ENCODE data around the gene IHH. TPM values are rescaled to one million over a fixed set of nuclear protein-coding genes. Genes with fewer than 3 reads are reported as not detected.

The IHH gene
- total RNA-seq, 1 donor, result under 0.01 TPM

- no peak for TF ChIP-seq CTCF (IDR thresholded peaks at IDR 0.05; ENCODE audit: extremely low read depth, low read depth, low read length)
- H2AFZ ChIP-seq (ENCODE audit: low read length), result no peak overlapping the region
- no peak overlapping the region for H3K27ac ChIP-seq (ENCODE audit: low read depth, low read length)
- no peaks in the 10 kb centered on the region for H3K36me3 ChIP-seq (ENCODE audit: insufficient read depth, low read length)
- H3K9me3 ChIP-seq (ENCODE audit: low read depth, low read length), result no peaks in the 10 kb centered on the region
- H3K4me1 ChIP-seq (ENCODE audit: insufficient read depth, low read length), result no peaks in the 10 kb centered on the region
- H3K4me2 ChIP-seq (ENCODE audit: insufficient read depth, low read length), result no peak overlapping the region
- peaks cover 29% of the 10 kb centered on the region for H3K27me3 ChIP-seq (ENCODE audit: insufficient read depth, low read length)
- no peak for DNase-seq (ENCODE audit: insufficient read length, low spot score, missing footprints)
- H4K20me1 ChIP-seq (ENCODE audit: insufficient read depth, low read length), result no peaks in the 10 kb centered on the region
- H3K4me3 ChIP-seq (ENCODE audit: insufficient read depth, low read length), result no peak overlapping the region
- H3K79me2 ChIP-seq (ENCODE audit: insufficient read depth, low read length), result no peaks in the 10 kb centered on the region
Observed at GRCh38 chr2:219065484-219065883, 4.8 kb upstream of the IHH start.

GRCh38 chr2:219062081-219062480 lies 1.4 kb upstream of the IHH start:
- no peak for TF ChIP-seq CTCF (IDR thresholded peaks at IDR 0.05; ENCODE audit: extremely low read depth, low read depth, low read length)
- Histone ChIP-seq H3K9me3 (ENCODE audit: low read depth, low read length) (no peaks in the 10 kb centered on the region), H3K4me3 (ENCODE audit: insufficient read depth, low read length) (no peak overlapping the region), H3K36me3 (ENCODE audit: insufficient read depth, low read length) (no peaks in the 10 kb centered on the region), H3K4me1 (ENCODE audit: insufficient read depth, low read length) (no peaks in the 10 kb centered on the region), H3K27me3 (ENCODE audit: insufficient read depth, low read length) (peaks cover 58% of the 10 kb centered on the region), H3K79me2 (ENCODE audit: insufficient read depth, low read length) (no peaks in the 10 kb centered on the region), H3K4me2 (ENCODE audit: insufficient read depth, low read length) (no peak overlapping the region), H3K27ac (ENCODE audit: low read depth, low read length) (no peak overlapping the region), H2AFZ (ENCODE audit: low read length) (no peak overlapping the region), H4K20me1 (ENCODE audit: insufficient read depth, low read length) (no peaks in the 10 kb centered on the region)
- DNase-seq (ENCODE audit: insufficient read length, low spot score, missing footprints), result no peak

GRCh38 chr2:219059725-219060682 lies 717 bp downstream of the IHH start:
- Histone ChIP-seq H3K4me1 (ENCODE audit: insufficient read depth, low read length) (no peaks in the 10 kb centered on the region), H3K79me2 (ENCODE audit: insufficient read depth, low read length) (no peaks in the 10 kb centered on the region), H3K4me2 (ENCODE audit: insufficient read depth, low read length) (no peak overlapping the region), H3K36me3 (ENCODE audit: insufficient read depth, low read length) (no peaks in the 10 kb centered on the region), H3K27ac (ENCODE audit: low read depth, low read length) (no peak overlapping the region), H4K20me1 (ENCODE audit: insufficient read depth, low read length) (no peaks in the 10 kb centered on the region), H2AFZ (ENCODE audit: low read length) (no peak overlapping the region), H3K27me3 (ENCODE audit: insufficient read depth, low read length) (peaks cover 75% of the 10 kb centered on the region), H3K4me3 (ENCODE audit: insufficient read depth, low read length) (no peak overlapping the region), H3K9me3 (ENCODE audit: low read depth, low read length) (no peaks in the 10 kb centered on the region)
- TF ChIP-seq CTCF (IDR thresholded peaks at IDR 0.05; ENCODE audit: extremely low read depth, low read depth, low read length), result no peak
- DNase-seq (ENCODE audit: insufficient read length, low spot score, missing footprints), result peak; percentile 89

GRCh38 chr2:219059375-219059724 lies 1.4 kb downstream of the IHH start:
- Histone ChIP-seq H4K20me1 (ENCODE audit: insufficient read depth, low read length) (no peaks in the 10 kb centered on the region), H3K36me3 (ENCODE audit: insufficient read depth, low read length) (no peaks in the 10 kb centered on the region), H3K27ac (ENCODE audit: low read depth, low read length) (no peak overlapping the region), H3K9me3 (ENCODE audit: low read depth, low read length) (no peaks in the 10 kb centered on the region), H3K4me1 (ENCODE audit: insufficient read depth, low read length) (no peaks in the 10 kb centered on the region), H3K79me2 (ENCODE audit: insufficient read depth, low read length) (no peaks in the 10 kb centered on the region), H2AFZ (ENCODE audit: low read length) (no peak overlapping the region), H3K4me3 (ENCODE audit: insufficient read depth, low read length) (no peak overlapping the region), H3K27me3 (ENCODE audit: insufficient read depth, low read length) (peaks cover 75% of the 10 kb centered on the region), H3K4me2 (ENCODE audit: insufficient read depth, low read length) (no peak overlapping the region)
- TF ChIP-seq CTCF (IDR thresholded peaks at IDR 0.05; ENCODE audit: extremely low read depth, low read depth, low read length), result no peak
- no peak for DNase-seq (ENCODE audit: insufficient read length, low spot score, missing footprints)
